HuH-7.5 (cell line): ENCODE data around the gene CTNNA2.

Experiments
- DNase-seq: peaks from one replicate; pipeline ENCODE4 v3.0.0; 2011; ENCODE audit warnings: low spot score

The CTNNA2 gene

GRCh38 chr2:79935046-79935732 lies 422.3 kb downstream of the CTNNA2 start:
- no peak for DNase-seq

- DNase-seq = no peak
These were observed 423.2 kb downstream of the CTNNA2 start for GRCh38 chr2:79935771-79936657.

- no peak for DNase-seq
These were observed 423.9 kb downstream of the CTNNA2 start for GRCh38 chr2:79936715-79937114.

GRCh38 chr2:79938648-79939047 lies 425.8 kb downstream of the CTNNA2 start:
- no peak for DNase-seq

- no peak for DNase-seq
These were observed 427.5 kb downstream of the CTNNA2 start for GRCh38 chr2:79940364-79940763.

- DNase-seq = no peak
These were observed 428.3 kb downstream of the CTNNA2 start for GRCh38 chr2:79941179-79941578.

GRCh38 chr2:79944205-79944604 lies 431.4 kb downstream of the CTNNA2 start:
- DNase-seq = no peak

GRCh38 chr2:79945653-79946445 lies 433.0 kb downstream of the CTNNA2 start:
- DNase-seq = no peak

- no peak for DNase-seq
These were observed 434.9 kb downstream of the CTNNA2 start for GRCh38 chr2:79947751-79948150.

GRCh38 chr2:79950526-79950925 lies 437.7 kb downstream of the CTNNA2 start:
- no peak for DNase-seq

- no peak for DNase-seq
These were observed 439.8 kb downstream of the CTNNA2 start for GRCh38 chr2:79952616-79953015.

- DNase-seq = no peak
These were observed 447.2 kb downstream of the CTNNA2 start for GRCh38 chr2:79960035-79960434.

- DNase-seq = no peak
These were observed 447.7 kb downstream of the CTNNA2 start for GRCh38 chr2:79960519-79960918.

- DNase-seq = no peak
These were observed 452.1 kb downstream of the CTNNA2 start for GRCh38 chr2:79964966-79965365.

GRCh38 chr2:79966369-79966768 lies 453.5 kb downstream of the CTNNA2 start:
- no peak for DNase-seq

- DNase-seq = no peak
These were observed 454.0 kb downstream of the CTNNA2 start for GRCh38 chr2:79966882-79967281.

- DNase-seq = no peak
These were observed 459.0 kb downstream of the CTNNA2 start for GRCh38 chr2:79971807-79972206.

GRCh38 chr2:79972661-79973060 lies 459.8 kb downstream of the CTNNA2 start:
- DNase-seq = no peak

- DNase-seq = no peak
These were observed 463.1 kb downstream of the CTNNA2 start for GRCh38 chr2:79975791-79976565.

- DNase-seq = no peak
These were observed 464.9 kb downstream of the CTNNA2 start for GRCh38 chr2:79977792-79978191.

GRCh38 chr2:79980116-79980515 lies 467.3 kb downstream of the CTNNA2 start:
- no peak for DNase-seq

- no peak for DNase-seq
These were observed 468.0 kb downstream of the CTNNA2 start for GRCh38 chr2:79980816-79981215.
